Spinal cord (tissue), 10 donors: ENCODE measurements around the gene SLC25A48. TPM values are rescaled to one million over a fixed set of nuclear protein-coding genes. Genes with fewer than 3 reads are reported as not detected.
A peak's percentile ranks its signal among the peaks of the same experiment; 100 is the strongest.

Experiments used
- DNase-seq, 6 donors: peaks; one replicate each; pipeline versions ENCODE4 v3.0.0 to v3.0.0-alpha.2; 2013 to 2015; ENCODE audit warnings: low spot score in 6 of 6, low read depth in 4 of 6
- H3K27ac ChIP-seq: one replicate; pipeline ENCODE4 v1.5.1; 2013; ENCODE audit warnings: low read depth, low read length, control low read depth
- H3K27me3 ChIP-seq: one replicate; pipeline ENCODE4 v1.6.1; 2013; ENCODE audit warnings: low read length; ENCODE audit not compliant: control insufficient read depth, insufficient read depth
- H3K36me3 ChIP-seq: one replicate; pipeline ENCODE4 v1.6.1; 2013; ENCODE audit warnings: low read length; ENCODE audit not compliant: control insufficient read depth, insufficient read depth
- H3K4me1 ChIP-seq: one replicate; pipeline ENCODE4 v1.6.1; 2013; ENCODE audit warnings: low read length; ENCODE audit not compliant: control insufficient read depth, insufficient read depth
- H3K4me3 ChIP-seq: one replicate; pipeline ENCODE4 v1.5.1; 2013; ENCODE audit warnings: low read depth, low read length, control low read depth
- H3K9me3 ChIP-seq: one replicate; pipeline ENCODE4 v1.6.1; 2013; ENCODE audit warnings: low read length; ENCODE audit not compliant: control insufficient read depth, insufficient read depth
- WGBS: methylation state at CpG from one replicate; pipeline ENCODE4 v1.1.5; 2013; ENCODE audit warnings: missing lambda C conversion rate; ENCODE audit not compliant: insufficient coverage; 5-methylcytosine and 5-hydroxymethylcytosine counted together
- polyA plus RNA-seq, 2 donors: library from polyadenylated mRNA; unstranded; fragments of 120-200 nt; gene quantifications; one replicate each; pipeline ENCODE4 v1.2.1, GENCODE V29; 2013; ENCODE audit not compliant: insufficient read length in 2 of 2
- total RNA-seq, 2 donors: library from RNA; depleted of rRNA in 1 of 2; stranded (reverse); fragments of 120-200 nt in 1 of 2; fragments of >200 nt in 1 of 2; gene quantifications; one replicate each; pipeline versions ENCODE4 v1.2.3 to v1.2.4, GENCODE V29; 2013 to 2014
- donor health status: healthy.

The SLC25A48 gene
- total and polyA plus RNA-seq, 4 donors: 6.8 to 50.2 (median 23.5) TPM

GRCh38 chr5:135828782-135829127 is 5.7 kb upstream of the SLC25A48 start:
- Histone ChIP-seq H3K4me3 (no peak overlapping the region), H3K27me3 (peaks cover 16% of the 10 kb centered on the region), H3K9me3 (no peaks in the 10 kb centered on the region), H3K36me3 (no peaks in the 10 kb centered on the region), H3K27ac (no peak overlapping the region), H3K4me1 (peaks cover 37% of the 10 kb centered on the region)
- no peak for DNase-seq
- 81% methylated on average over 2 of the region's 2 CpGs for WGBS

GRCh38 chr5:135829179-135829578 is 5.3 kb upstream of the SLC25A48 start:
- WGBS: 73% methylated on average over 7 of the region's 7 CpGs
- Histone ChIP-seq H3K4me1 (peaks cover 41% of the 10 kb centered on the region), H3K27me3 (peaks cover 19% of the 10 kb centered on the region), H3K27ac (no peak overlapping the region), H3K9me3 (no peaks in the 10 kb centered on the region), H3K36me3 (no peaks in the 10 kb centered on the region), H3K4me3 (no peak overlapping the region)
- no peak for DNase-seq

GRCh38 chr5:135829681-135830383 is 4.6 kb upstream of the SLC25A48 start:
- DNase-seq: peak in 5 of 6 donors; percentile 59 to 94 (median 76)
- peaks cover 26% of the 10 kb centered on the region for H3K27me3 ChIP-seq
- H3K4me3 ChIP-seq: no peak overlapping the region
- no peak overlapping the region for H3K27ac ChIP-seq
- H3K9me3 ChIP-seq: no peaks in the 10 kb centered on the region
- peaks cover 47% of the 10 kb centered on the region for H3K4me1 ChIP-seq
- 29% methylated on average over 19 of the region's 19 CpGs for whole genome bisulfite sequencing
- no peaks in the 10 kb centered on the region for H3K36me3 ChIP-seq

GRCh38 chr5:135830384-135830700 is 4.1 kb upstream of the SLC25A48 start:
- 64% methylated on average over 3 of the region's 3 CpGs for WGBS
- no peak for DNase-seq

GRCh38 chr5:135830876-135831275 is 3.6 kb upstream of the SLC25A48 start:
- no peak for DNase-seq
- Histone ChIP-seq H3K27me3 (peaks cover 36% of the 10 kb centered on the region), H3K4me3 (no peak overlapping the region), H3K4me1 (peaks cover 57% of the 10 kb centered on the region), H3K9me3 (no peaks in the 10 kb centered on the region), H3K27ac (no peak overlapping the region), H3K36me3 (no peaks in the 10 kb centered on the region)
- 68% methylated on average over 4 of the region's 4 CpGs for WGBS

More at GRCh38 chr5:135830384-135830700, 4.1 kb upstream of the SLC25A48 start:
- Histone ChIP-seq H3K4me1 (peaks cover 52% of the 10 kb centered on the region), H3K27ac (no peak overlapping the region), H3K9me3 (no peaks in the 10 kb centered on the region), H3K27me3 (peaks cover 31% of the 10 kb centered on the region), H3K4me3 (no peak overlapping the region), H3K36me3 (no peaks in the 10 kb centered on the region)

- no peak overlapping the region for H3K4me3 ChIP-seq
- WGBS: no CpG with 5 or more reads among the region's 1 CpG
- peaks cover 38% of the 10 kb centered on the region for H3K27me3 ChIP-seq
- no peaks in the 10 kb centered on the region for H3K36me3 ChIP-seq
- no peaks in the 10 kb centered on the region for H3K9me3 ChIP-seq
- no peak overlapping the region for H3K27ac ChIP-seq
- peaks cover 58% of the 10 kb centered on the region for H3K4me1 ChIP-seq
- DNase-seq: no peak
These were observed 3.0 kb upstream of the SLC25A48 start for GRCh38 chr5:135831439-135831838.

- Histone ChIP-seq H3K9me3 (no peaks in the 10 kb centered on the region), H3K4me3 (no peak overlapping the region), H3K27ac (peak overlapping the region; percentile 71), H3K27me3 (peaks cover 38% of the 10 kb centered on the region), H3K4me1 (peaks cover 58% of the 10 kb centered on the region), H3K36me3 (no peaks in the 10 kb centered on the region)
- DNase-seq: no peak
- WGBS: 91% methylated on average over 12 of the region's 12 CpGs
These were observed 2.5 kb upstream of the SLC25A48 start for GRCh38 chr5:135831851-135832555.

- H3K9me3 ChIP-seq: no peaks in the 10 kb centered on the region
- H3K27me3 ChIP-seq: peaks cover 38% of the 10 kb centered on the region
- 74% methylated on average over 6 of the region's 14 CpGs for WGBS
- no peak overlapping the region for H3K4me3 ChIP-seq
- DNase-seq: peak in 2 of 6 donors; percentile 22 to 79
- peak overlapping the region; percentile 71 for H3K27ac ChIP-seq
- H3K36me3 ChIP-seq: no peaks in the 10 kb centered on the region
- peaks cover 58% of the 10 kb centered on the region for H3K4me1 ChIP-seq
These were observed 1.2 kb upstream of the SLC25A48 start for GRCh38 chr5:135832941-135833920.

- Histone ChIP-seq H3K9me3 (no peaks in the 10 kb centered on the region), H3K4me1 (peaks cover 58% of the 10 kb centered on the region), H3K27ac (peak overlapping the region; percentile 80), H3K4me3 (peak overlapping the region; percentile 63), H3K27me3 (peaks cover 38% of the 10 kb centered on the region), H3K36me3 (no peaks in the 10 kb centered on the region)
- 25% methylated on average over 15 of the region's 16 CpGs for WGBS
- no peak for DNase-seq
These were observed 363 bp upstream of the SLC25A48 start for GRCh38 chr5:135833961-135834638.
